ENCODE measurements around the gene TFCP2L1.

DNA sequence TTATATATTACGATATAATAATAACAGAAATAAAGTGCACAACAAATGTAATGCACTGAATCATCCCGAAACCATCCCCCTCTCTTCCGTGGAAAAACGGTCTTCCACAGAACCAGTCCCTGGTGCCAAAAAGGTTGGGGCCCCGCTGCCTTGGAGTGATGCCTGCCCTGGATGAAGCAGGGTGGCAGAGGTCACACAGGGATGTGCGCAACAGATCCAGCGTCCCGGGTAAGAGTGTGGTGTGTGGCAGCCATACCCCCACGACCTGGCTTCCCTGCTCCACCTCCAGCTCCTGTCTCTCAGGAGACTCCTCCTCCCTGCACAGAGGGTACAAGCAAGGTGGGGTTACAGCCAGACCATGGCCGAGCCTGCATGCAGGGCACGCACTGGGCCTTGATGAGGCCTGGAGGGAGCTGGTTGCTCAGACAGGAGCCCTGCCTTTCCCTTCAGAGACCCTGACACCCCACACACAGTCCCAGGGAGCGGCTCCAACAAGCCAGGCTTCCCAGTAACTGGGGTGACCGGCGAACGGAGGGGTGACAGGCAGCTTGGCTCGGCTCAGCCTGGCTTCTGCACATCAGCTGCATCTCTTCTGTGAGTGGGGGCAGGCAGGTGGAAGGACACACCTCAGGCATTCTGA, 41.1 kb downstream of the TFCP2L1 start:
- TF ChIP-seq, protein P1, sequence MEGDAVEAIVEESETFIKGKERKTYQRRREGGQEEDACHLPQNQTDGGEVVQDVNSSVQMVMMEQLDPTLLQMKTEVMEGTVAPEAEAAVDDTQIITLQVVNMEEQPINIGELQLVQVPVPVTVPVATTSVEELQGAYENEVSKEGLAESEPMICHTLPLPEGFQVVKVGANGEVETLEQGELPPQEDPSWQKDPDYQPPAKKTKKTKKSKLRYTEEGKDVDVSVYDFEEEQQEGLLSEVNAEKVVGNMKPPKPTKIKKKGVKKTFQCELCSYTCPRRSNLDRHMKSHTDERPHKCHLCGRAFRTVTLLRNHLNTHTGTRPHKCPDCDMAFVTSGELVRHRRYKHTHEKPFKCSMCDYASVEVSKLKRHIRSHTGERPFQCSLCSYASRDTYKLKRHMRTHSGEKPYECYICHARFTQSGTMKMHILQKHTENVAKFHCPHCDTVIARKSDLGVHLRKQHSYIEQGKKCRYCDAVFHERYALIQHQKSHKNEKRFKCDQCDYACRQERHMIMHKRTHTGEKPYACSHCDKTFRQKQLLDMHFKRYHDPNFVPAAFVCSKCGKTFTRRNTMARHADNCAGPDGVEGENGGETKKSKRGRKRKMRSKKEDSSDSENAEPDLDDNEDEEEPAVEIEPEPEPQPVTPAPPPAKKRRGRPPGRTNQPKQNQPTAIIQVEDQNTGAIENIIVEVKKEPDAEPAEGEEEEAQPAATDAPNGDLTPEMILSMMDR (IDR thresholded peaks at IDR 0.05; ENCODE audit: low read depth, low read length, missing input control), result no peak
- TF ChIP-seq TAF1 (conservative IDR thresholded peaks at IDR 0.05), result no peak
- TF ChIP-seq, protein P2, sequence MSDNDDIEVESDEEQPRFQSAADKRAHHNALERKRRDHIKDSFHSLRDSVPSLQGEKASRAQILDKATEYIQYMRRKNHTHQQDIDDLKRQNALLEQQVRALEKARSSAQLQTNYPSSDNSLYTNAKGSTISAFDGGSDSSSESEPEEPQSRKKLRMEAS (IDR thresholded peaks at IDR 0.05), result no peak
- TF ChIP-seq FOXA1 (IDR thresholded peaks at IDR 0.05), result no peak
- no peak for TF ChIP-seq RAD21 (IDR thresholded peaks at IDR 0.05)
- no peak for TF ChIP-seq NR2F2 (IDR thresholded peaks at IDR 0.05)
- TF ChIP-seq YY1 (IDR thresholded peaks at IDR 0.05), result no peak
- no peak for TF ChIP-seq SP1 (IDR thresholded peaks at IDR 0.05)

Measured in liver (tissue), 3 donors.